ENCODE data around the gene MAPK9.
"Not testable (repeated sequence)": the region's sequence is repeated elsewhere in the genome, so short reads cannot be mapped to it uniquely, and the experiment has no call there.

MAPK9 gene

GRCh38 chr5:180324601-180324950 lies 32.7 kb upstream of the MAPK9 start:
- DNase-seq: no peak

DNA sequence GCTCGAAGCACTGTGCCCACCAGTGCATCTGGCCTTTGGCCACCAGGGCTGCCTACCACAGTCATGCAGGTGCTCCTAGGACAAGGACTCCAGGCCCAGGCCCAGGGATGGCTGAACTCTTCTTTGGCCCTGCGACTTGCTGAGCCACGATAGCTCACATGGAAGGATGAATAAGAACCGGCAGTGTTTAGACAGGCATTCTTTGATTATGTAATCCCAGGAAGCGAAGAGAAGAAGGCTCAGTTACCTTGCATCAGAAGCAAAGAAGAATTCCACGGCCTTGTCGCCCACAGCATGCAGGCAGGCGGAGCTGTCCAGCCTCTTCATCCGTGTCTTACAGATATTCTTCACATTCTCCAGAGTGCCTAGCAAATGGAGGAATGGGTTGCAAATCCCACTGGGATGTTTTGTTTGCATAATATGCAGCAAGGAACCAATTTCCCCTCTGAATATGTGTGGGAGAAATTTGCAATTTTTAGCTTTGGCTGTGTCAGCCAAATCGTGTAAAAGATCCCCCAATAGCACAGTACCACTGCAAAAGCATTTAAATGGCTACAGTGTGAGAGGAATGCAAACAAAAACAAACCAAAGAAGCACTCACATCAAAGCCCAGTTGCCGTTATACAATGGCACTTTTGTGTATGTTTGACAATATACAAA lies 32.2 kb upstream of the MAPK9 start:
- no peak for DNase-seq

DNA sequence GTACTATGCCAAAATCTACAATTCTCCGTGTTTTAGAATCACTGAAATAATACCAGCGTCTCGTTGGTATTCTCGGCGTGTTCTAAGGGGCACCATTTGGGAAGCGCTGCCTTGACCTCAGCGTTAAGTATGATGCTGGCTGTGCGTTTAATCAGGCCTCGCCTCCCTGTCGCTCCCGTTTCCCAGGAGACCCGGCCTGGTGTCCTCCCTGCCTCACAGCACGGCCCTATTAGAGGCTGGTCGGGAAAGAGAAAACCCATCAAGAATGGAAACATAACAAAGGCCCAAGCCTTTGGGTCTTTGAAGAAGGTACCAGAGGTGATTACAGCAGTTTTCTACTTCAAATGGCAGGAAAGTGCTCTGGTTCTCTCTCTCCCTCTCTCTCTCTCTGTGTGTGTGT lies 31.3 kb upstream of the MAPK9 start:
- DNase-seq: no peak

DNA sequence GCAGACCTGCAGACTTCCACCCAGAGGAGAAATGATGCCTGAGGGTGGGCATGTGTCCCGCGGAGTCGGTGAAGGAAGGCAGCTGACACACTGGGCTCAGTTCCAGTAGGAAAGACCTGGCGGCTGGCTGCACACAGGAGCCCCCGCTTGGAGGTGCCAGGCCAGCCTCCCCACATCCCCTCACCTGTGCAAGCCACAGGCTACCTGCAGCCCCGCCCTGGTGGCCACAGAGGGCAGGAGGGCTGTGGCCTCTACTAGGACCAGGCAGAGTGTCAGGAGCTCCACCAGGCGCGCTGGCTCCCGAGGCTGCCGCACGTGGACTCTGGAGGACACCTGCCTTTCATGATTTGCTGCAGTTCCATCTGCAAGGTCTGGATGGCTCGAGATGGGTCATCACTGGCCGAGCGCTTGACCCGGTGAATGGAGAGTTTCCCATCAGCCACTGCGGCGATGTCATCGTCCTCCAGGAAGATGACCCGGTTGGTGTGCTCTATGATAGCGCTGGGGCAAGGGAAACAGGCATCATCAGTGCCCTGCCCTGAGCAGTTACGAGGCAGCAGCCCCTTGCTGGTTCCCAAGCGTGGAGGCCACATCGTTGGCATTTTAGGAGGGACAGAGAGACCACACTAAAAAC lies 26.7 kb upstream of the MAPK9 start:
- DNase-seq: no peak

GRCh38 chr5:180316586-180316985 lies 24.7 kb upstream of the MAPK9 start:
- no peak for DNase-seq

DNA sequence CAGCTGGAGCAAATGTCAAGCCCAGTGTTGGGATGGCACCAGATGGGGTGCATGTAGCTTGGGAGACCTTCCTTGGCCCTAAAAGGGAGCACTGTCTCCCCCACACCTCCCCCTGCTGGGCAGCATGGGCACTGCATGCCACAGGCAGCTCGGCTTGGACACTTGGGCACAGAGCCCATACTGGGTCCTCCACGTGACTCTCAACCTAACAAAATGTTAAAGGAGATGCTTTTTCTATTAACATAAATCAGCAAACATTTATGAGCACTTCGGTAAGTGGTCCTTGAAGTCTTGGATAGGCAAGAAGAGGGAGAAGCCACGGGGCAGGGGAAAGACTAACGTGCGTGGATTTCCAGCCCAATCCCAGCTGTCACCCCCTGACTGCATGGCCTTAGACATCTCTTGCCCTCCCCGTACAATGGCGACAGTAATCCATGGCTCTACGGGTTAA lies 23.9 kb upstream of the MAPK9 start:
- peak; percentile 26 to 30 for DNase-seq

DNA sequence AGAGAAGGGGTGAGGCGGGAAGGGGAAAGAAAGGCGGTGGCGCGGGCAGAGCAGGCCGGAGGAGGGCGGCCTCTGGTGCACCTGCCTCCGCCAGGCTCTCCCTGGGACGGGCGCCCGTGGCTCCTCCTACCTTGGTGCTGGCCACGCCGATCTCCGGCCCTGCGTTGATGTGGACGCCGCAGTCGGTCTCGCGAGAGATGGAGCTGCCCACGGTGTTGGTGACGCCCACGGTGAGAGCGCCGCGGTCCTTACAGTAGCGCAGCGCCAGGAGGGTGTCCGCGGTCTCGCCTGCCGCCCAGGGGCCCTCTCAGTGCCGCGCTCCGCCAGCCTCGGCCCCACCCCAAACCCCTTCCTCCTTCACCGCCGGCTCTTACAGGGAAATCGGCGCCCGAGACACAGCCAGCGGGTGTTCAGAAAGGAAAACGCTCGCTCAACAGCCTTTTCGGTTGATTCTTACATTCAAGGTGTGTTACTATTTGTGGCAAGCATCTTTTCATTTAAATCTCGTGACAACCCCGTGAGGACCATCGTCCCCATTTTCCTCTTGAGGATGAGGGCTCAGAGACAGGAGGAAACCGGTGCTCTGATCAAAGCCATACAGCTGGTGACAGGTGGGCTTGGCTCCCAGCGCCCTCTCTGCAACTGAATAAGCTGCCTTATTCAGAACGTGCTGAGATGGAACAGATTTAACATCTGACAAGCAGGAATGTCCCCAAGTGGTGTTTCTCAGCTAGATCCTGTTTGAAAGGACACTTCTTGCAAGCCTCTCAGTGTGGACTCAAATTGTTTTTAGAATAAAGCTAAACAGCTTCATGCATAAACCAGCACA lies 22.0 kb upstream of the MAPK9 start:
- DNase-seq: peak in 1 of 2 donors; percentile 22

- DNase-seq: no peak
These were observed 19.3 kb upstream of the MAPK9 start for GRCh38 chr5:180311216-180311615.

- no peak for DNase-seq
These were observed 14.9 kb upstream of the MAPK9 start for GRCh38 chr5:180306796-180307195.

GRCh38 chr5:180305481-180305880 lies 13.6 kb upstream of the MAPK9 start:
- no peak for DNase-seq

- DNase-seq: no peak
These were observed 12.8 kb upstream of the MAPK9 start for GRCh38 chr5:180304431-180305375.

DNA sequence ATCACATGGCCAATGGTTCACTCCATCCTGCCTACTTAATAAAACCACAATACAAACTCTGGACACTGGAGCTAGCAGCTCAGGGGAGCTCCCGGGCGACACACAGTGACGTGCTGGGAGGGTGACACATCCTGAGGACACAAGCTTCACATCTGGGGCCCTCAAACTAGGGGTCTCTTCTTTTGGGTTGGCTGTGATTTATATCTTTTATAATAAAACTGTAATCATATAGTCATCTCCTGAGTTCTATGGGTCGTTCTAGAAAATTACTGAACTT lies 12.1 kb upstream of the MAPK9 start:
- no peak for DNase-seq

- DNase-seq: no peak
These were observed 11.5 kb upstream of the MAPK9 start for GRCh38 chr5:180303226-180304015.

- no peak for DNase-seq
These were observed 10.4 kb upstream of the MAPK9 start for GRCh38 chr5:180302256-180302655.

GRCh38 chr5:180301253-180301652 lies 9.4 kb upstream of the MAPK9 start:
- DNase-seq: no peak

GRCh38 chr5:180299526-180299925 lies 7.6 kb upstream of the MAPK9 start:
- DNase-seq: no peak

DNA sequence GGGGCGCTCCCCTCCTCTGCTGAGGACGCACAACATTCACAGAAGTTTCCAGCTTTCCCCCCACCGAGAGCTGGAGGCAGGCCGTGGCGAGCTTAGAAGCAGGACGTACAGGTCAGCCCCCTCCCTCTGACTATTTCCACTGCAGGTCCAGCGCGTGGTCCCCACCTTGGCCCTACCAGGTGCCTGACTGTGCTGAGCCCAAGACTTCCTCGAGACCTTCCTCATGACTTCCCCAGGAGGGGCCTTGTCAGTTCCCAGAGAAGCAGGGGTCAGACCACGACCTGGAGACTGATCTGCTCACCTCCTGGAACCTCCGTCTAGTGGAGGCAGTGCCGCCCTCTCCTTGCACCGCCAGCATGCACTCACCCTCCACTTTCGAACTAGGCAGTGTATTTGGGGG lies 7.1 kb upstream of the MAPK9 start:
- DNase-seq: not testable (repeated sequence)

DNA sequence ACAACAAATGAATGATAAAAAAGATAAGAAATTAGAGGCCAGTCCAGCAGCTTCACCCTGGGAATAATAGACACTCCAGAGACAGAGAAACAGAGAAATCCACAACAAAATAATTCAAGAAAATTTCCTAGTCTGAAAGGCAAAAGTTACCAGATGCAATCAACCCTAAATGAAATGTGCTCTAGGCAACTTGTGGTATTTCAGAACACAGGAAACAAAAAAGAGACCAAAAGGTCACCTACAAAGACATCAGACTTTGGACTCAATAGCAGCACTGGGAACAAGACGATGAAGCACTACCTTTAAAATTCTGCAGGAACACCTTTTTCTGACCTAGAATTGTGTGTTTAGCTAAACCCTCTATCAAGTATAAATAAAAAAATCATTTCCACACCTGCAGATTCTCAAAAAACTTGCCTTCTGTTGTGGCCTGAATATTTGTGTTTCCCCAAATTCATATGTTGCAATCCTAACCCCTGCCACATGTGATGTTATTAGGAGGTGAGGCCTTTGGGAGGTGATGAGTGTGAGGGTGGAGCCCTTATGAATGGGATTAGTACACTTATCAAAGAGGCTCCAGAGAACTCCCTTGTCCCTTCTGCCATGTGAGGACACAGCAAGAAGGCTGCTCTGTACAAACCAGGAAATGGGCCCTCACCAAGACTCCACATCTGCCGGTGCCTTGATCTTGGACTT lies 5.9 kb upstream of the MAPK9 start:
- no peak for DNase-seq

DNA sequence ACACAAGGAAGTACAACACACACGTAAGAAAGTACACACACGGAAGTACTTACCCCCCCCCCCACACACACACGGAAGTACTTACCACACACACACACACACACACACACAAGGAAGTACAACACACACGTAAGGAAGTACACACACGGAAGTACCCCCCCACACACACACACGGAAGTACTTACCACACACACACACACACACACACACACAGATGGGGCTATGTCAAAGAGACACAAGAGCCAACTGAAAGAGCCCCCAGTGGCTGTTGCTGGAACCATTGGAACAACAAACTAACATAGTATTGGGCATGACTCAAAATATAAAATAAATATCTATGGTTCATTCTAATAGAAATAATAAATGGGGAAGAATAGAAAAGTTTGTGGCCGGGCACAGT lies 4.9 kb upstream of the MAPK9 start:
- no peak for DNase-seq

DNA sequence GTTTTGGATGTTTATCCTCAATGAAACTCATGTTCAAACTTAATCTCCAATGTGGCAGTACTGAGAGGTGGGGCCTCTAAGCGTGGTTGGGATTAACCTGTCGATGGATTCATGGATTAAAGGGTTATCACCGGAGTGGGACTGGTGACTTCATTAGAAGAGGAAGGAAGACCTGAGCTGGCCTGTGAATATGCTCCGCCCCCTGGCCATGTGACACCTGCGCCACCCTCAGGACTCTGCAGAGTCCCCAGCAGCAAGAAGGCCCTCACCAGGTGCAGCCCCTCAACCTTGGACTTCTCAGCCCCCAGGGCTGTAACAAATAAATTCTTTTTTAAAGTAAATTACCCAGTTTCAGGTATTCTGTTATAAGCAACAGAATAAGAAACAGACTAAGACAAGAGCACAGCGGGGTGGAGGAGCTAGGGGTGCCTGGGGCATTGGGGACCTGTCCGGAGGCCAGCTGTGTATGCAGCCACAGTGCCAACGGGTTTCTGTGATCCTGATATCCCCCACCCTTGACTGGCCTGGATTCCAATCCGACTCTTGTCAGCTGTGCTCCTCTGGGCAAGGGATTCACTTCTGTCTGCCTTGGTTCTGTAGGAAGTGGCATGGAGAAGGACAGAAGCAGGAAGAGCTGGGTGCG lies 3.2 kb upstream of the MAPK9 start:
- DNase-seq: no peak

DNA sequence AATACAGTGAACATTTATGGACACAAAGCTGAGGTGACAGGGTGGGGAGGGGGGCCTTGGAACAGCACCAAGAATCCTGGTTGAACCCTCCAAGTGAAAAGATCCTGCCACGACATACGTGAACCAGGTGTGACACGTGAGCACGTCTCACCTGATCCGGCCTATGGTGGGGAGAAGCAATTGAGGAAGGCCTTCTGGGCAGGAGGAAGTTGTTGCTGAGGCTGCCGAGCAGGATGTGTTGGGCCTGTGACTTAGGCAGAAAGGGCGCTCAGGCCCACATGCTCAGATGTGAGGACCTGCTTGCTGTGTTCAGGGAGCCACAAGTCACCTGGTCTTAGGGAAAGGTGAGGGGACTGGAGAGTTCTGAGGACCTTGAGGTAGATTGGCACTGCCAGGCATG lies 2.5 kb upstream of the MAPK9 start:
- DNase-seq: no peak

Measured in bone marrow (tissue), 2 donors.